ENCODE data around the gene SCAMP2.

Gene SCAMP2

DNA sequence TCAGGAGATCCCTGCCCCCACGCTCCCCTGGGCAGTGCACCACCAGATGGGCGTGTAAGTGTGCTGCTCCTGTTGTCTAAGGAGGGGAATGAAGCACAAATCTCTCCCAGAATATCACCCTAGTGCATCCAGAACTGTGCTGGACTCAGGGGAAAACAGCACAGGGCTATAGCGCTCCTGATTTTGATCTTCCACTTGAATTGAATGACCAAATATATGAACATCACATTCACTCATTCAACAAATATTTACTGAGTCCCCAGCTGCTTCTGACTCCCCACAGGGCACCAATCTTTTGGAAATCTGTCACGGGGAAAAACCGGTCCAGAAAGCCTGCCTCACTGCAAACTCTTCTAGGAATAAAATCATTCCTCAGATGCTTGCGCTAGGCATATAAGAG, 44.3 kb downstream of the SCAMP2 start:
- no peak overlapping the region for H2BK12ac ChIP-seq (ENCODE audit: low read length in 2 of 2)
- no peak overlapping the region for H3K4ac ChIP-seq (ENCODE audit: low read depth in 1 of 2, low read length in 2 of 2)
- no peak overlapping the region for H3K27ac ChIP-seq (ENCODE audit: low read length, poor library complexity, severe bottlenecking)
- H2BK15ac ChIP-seq (ENCODE audit: low read depth, poor library complexity, severe bottlenecking) = no peak overlapping the region
- DNase-seq = no peak
- H3K27me3 ChIP-seq (ENCODE audit: control insufficient read depth in 1 of 2, insufficient read depth in 1 of 2, low read length in 2 of 2) = peaks cover 48 to 71% of the 10 kb centered on the region in 2 experiments
- H2AFZ ChIP-seq (ENCODE audit: low read depth, low read length) = no peak overlapping the region
- H3K4me1 ChIP-seq (ENCODE audit: control insufficient read depth, insufficient read depth, low read depth, low read length) = peaks cover 9% of the 10 kb centered on the region
- H3K14ac ChIP-seq (ENCODE audit: low read length in 2 of 2) = no peak overlapping the region
- H3K9me3 ChIP-seq (ENCODE audit: control insufficient read depth, low read length) = no peaks in the 10 kb centered on the region
- no peak overlapping the region for H3K4me2 ChIP-seq (ENCODE audit: low read length, poor library complexity, severe bottlenecking)
- H3K23ac ChIP-seq (ENCODE audit: low read length in 2 of 2) = no peak overlapping the region
- H4K91ac ChIP-seq (ENCODE audit: low read length) = no peak overlapping the region
- no peak overlapping the region for H2BK120ac ChIP-seq (ENCODE audit: low read depth, low read length)
- H2AK5ac ChIP-seq (ENCODE audit: low read length, severe bottlenecking) = no peak overlapping the region
- no peak overlapping the region for H3K4me3 ChIP-seq (ENCODE audit: insufficient read depth in 1 of 2, low read depth in 1 of 2, low read length in 2 of 2)
- no peak overlapping the region for H2BK5ac ChIP-seq (ENCODE audit: low read depth, low read length, poor library complexity, severe bottlenecking)
- H3K79me1 ChIP-seq (replicated peaks; ENCODE audit: low read length, poor library complexity, severe bottlenecking) = no peaks in the 10 kb centered on the region
- H4K8ac ChIP-seq (ENCODE audit: low read length) = no peak overlapping the region
- WGBS = 66% methylated on average over 6 of the region's 6 CpGs
- no peaks in the 10 kb centered on the region for H3K36me3 ChIP-seq (ENCODE audit: control insufficient read depth in 1 of 2, insufficient read depth in 2 of 2, low read depth in 1 of 2, low read length in 2 of 2)
- no peak overlapping the region for H3K18ac ChIP-seq (ENCODE audit: low read depth in 1 of 2, low read length in 2 of 2)
- H3K9ac ChIP-seq (ENCODE audit: low read length) = no peak overlapping the region

DNA sequence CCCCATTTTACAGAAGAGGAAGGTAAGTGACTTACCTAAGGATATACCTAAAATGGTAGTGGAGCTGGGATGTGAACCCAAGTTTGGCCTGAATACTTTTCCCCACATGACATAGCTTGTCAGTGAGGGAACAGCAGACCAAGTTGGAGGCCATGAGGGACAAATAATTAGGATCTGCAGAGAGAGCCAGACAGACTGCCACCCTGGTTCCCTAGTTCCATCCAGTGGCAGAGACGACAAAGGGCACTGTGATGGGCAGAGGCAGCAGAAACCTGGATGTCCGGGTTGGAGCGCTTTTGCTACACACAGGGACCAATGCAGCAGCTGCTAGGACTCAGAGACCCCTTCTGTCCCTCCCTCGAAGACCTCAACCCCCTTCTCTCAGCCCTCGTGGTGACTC, 45.6 kb downstream of the SCAMP2 start:
- Histone ChIP-seq H3K27me3 (ENCODE audit: control insufficient read depth in 1 of 2, insufficient read depth in 1 of 2, low read length in 2 of 2) (peaks cover 54 to 77% of the 10 kb centered on the region in 2 experiments), H4K91ac (ENCODE audit: low read length) (no peak overlapping the region), H3K36me3 (ENCODE audit: control insufficient read depth in 1 of 2, insufficient read depth in 2 of 2, low read depth in 1 of 2, low read length in 2 of 2) (no peaks in the 10 kb centered on the region), H3K14ac (ENCODE audit: low read length in 2 of 2) (no peak overlapping the region), H3K27ac (ENCODE audit: low read length, poor library complexity, severe bottlenecking) (no peak overlapping the region), H3K18ac (ENCODE audit: low read depth in 1 of 2, low read length in 2 of 2) (no peak overlapping the region), H2BK120ac (ENCODE audit: low read depth, low read length) (no peak overlapping the region), H4K8ac (ENCODE audit: low read length) (no peak overlapping the region), H3K4me2 (ENCODE audit: low read length, poor library complexity, severe bottlenecking) (no peak overlapping the region), H2BK5ac (ENCODE audit: low read depth, low read length, poor library complexity, severe bottlenecking) (no peak overlapping the region), H3K23ac (ENCODE audit: low read length in 2 of 2) (no peak overlapping the region), H2AFZ (ENCODE audit: low read depth, low read length) (no peak overlapping the region), H3K79me1 (replicated peaks; ENCODE audit: low read length, poor library complexity, severe bottlenecking) (no peaks in the 10 kb centered on the region), H2BK12ac (ENCODE audit: low read length in 2 of 2) (no peak overlapping the region), H2AK5ac (ENCODE audit: low read length, severe bottlenecking) (no peak overlapping the region), H3K9ac (ENCODE audit: low read length) (no peak overlapping the region), H2BK15ac (ENCODE audit: low read depth, poor library complexity, severe bottlenecking) (no peak overlapping the region), H3K4me3 (ENCODE audit: insufficient read depth in 1 of 2, low read depth in 1 of 2, low read length in 2 of 2) (no peak overlapping the region), H3K4ac (ENCODE audit: low read depth in 1 of 2, low read length in 2 of 2) (no peak overlapping the region), H3K4me1 (ENCODE audit: control insufficient read depth, insufficient read depth, low read depth, low read length) (peaks cover 9% of the 10 kb centered on the region), H3K9me3 (ENCODE audit: control insufficient read depth, low read length) (no peaks in the 10 kb centered on the region)
- WGBS = 56% methylated on average over 5 of the region's 5 CpGs
- DNase-seq = no peak

DNA sequence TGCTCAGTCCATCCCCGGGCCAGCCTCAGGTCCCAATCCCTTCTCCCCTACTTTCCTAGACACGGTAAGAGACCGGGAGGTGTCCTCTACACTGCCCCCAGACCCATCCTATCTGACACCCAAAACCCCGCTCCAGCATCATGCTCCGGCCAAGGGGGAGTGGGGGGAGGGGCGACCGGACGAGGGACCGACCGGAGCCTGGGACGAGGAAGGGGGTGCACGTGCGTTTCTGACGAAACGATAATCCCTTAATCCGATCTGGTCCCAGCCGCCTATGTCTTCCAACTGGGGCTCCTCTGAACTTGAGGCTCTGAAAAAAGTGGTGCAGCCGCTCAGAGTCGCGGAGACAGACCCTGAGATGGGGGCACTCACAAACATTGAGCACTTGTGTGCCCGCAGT, 46.2 kb downstream of the SCAMP2 start:
- 47% methylated on average over 19 of the region's 21 CpGs for WGBS
- Histone ChIP-seq H3K36me3 (ENCODE audit: control insufficient read depth in 1 of 2, insufficient read depth in 2 of 2, low read depth in 1 of 2, low read length in 2 of 2) (no peaks in the 10 kb centered on the region), H3K79me1 (replicated peaks; ENCODE audit: low read length, poor library complexity, severe bottlenecking) (no peaks in the 10 kb centered on the region), H3K4me1 (ENCODE audit: control insufficient read depth, insufficient read depth, low read depth, low read length) (peaks cover 9% of the 10 kb centered on the region), H2BK12ac (ENCODE audit: low read length in 2 of 2) (no peak overlapping the region), H2AK5ac (ENCODE audit: low read length, severe bottlenecking) (no peak overlapping the region), H2BK5ac (ENCODE audit: low read depth, low read length, poor library complexity, severe bottlenecking) (no peak overlapping the region), H3K9ac (ENCODE audit: low read length) (no peak overlapping the region), H3K4me3 (ENCODE audit: insufficient read depth in 1 of 2, low read depth in 1 of 2, low read length in 2 of 2) (no peak overlapping the region), H3K4me2 (ENCODE audit: low read length, poor library complexity, severe bottlenecking) (no peak overlapping the region), H3K18ac (ENCODE audit: low read depth in 1 of 2, low read length in 2 of 2) (no peak overlapping the region), H3K9me3 (ENCODE audit: control insufficient read depth, low read length) (no peaks in the 10 kb centered on the region), H2AFZ (ENCODE audit: low read depth, low read length) (no peak overlapping the region), H3K27ac (ENCODE audit: low read length, poor library complexity, severe bottlenecking) (no peak overlapping the region), H3K27me3 (ENCODE audit: control insufficient read depth in 1 of 2, insufficient read depth in 1 of 2, low read length in 2 of 2) (peaks cover 59 to 76% of the 10 kb centered on the region in 2 experiments), H4K8ac (ENCODE audit: low read length) (no peak overlapping the region), H2BK15ac (ENCODE audit: low read depth, poor library complexity, severe bottlenecking) (no peak overlapping the region), H3K23ac (ENCODE audit: low read length in 2 of 2) (no peak overlapping the region), H2BK120ac (ENCODE audit: low read depth, low read length) (no peak overlapping the region), H4K91ac (ENCODE audit: low read length) (no peak overlapping the region), H3K14ac (ENCODE audit: low read length in 2 of 2) (no peak overlapping the region), H3K4ac (ENCODE audit: low read depth in 1 of 2, low read length in 2 of 2) (no peak overlapping the region)
- no peak for DNase-seq

DNA sequence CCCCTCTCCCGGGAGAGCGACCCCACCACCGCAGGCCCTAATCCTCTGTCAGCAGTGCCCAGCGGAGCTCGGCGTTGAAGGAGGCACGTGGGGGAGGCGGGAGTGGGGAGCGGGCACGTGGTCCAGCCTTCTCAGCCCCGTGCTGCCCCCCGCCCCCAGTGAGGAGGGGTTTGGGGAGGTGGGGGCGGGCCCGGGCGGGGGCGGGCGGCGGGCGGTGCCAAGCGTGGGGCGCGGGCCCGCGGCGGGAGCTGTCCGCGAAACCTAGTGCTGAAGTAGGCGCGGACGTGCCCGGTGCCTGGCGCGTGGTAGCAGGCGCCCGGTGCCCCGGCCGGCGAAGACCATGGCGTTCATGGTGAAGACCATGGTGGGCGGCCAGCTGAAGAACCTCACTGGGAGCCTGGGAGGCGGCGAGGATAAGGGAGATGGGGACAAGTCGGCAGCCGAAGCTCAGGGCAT, 46.8 kb downstream of the SCAMP2 start, which contains the start of gene CPLX3:
CPLX3 (plus strand) TSS at position 264 of the 456 bp plus-strand sequence; CDS start at position 341, 77 bp downstream.
- no peak within 1 kb of the TSS for H3K27ac ChIP-seq (ENCODE audit: low read length, poor library complexity, severe bottlenecking)
- H2AFZ ChIP-seq (ENCODE audit: low read depth, low read length) = no peak within 1 kb of the TSS
- H3K36me3 ChIP-seq (ENCODE audit: control insufficient read depth in 1 of 2, insufficient read depth in 2 of 2, low read depth in 1 of 2, low read length in 2 of 2) = no peaks in the 10 kb centered on the region
- H3K4me1 ChIP-seq (ENCODE audit: control insufficient read depth, insufficient read depth, low read depth, low read length) = peaks cover 9% of the 10 kb centered on the region
- no peak within 1 kb of the TSS for H4K91ac ChIP-seq (ENCODE audit: low read length)
- WGBS = 3% methylated on average over 23 of the region's 44 CpGs
- H2BK12ac ChIP-seq (ENCODE audit: low read length in 2 of 2) = no peak within 1 kb of the TSS
- no peak within 1 kb of the TSS for H3K18ac ChIP-seq (ENCODE audit: low read depth in 1 of 2, low read length in 2 of 2)
- H3K4me3 ChIP-seq (ENCODE audit: insufficient read depth in 1 of 2, low read depth in 1 of 2, low read length in 2 of 2) = no peak within 1 kb of the TSS
- no peak within 1 kb of the TSS for H2AK5ac ChIP-seq (ENCODE audit: low read length, severe bottlenecking)
- no peak within 1 kb of the TSS for H2BK120ac ChIP-seq (ENCODE audit: low read depth, low read length)
- no peak within 1 kb of the TSS for H3K4ac ChIP-seq (ENCODE audit: low read depth in 1 of 2, low read length in 2 of 2)
- H3K27me3 ChIP-seq (ENCODE audit: control insufficient read depth in 1 of 2, insufficient read depth in 1 of 2, low read length in 2 of 2) = peaks cover 59 to 75% of the 10 kb centered on the region in 2 experiments
- H2BK5ac ChIP-seq (ENCODE audit: low read depth, low read length, poor library complexity, severe bottlenecking) = no peak within 1 kb of the TSS
- DNase-seq = peak; percentile 21
- H3K23ac ChIP-seq (ENCODE audit: low read length in 2 of 2) = no peak within 1 kb of the TSS
- no peak within 1 kb of the TSS for H4K8ac ChIP-seq (ENCODE audit: low read length)
- H3K9ac ChIP-seq (ENCODE audit: low read length) = no peak within 1 kb of the TSS
- no peak within 1 kb of the TSS for H2BK15ac ChIP-seq (ENCODE audit: low read depth, poor library complexity, severe bottlenecking)
- no peaks in the 10 kb centered on the region for H3K79me1 ChIP-seq (replicated peaks; ENCODE audit: low read length, poor library complexity, severe bottlenecking)
- H3K4me2 ChIP-seq (ENCODE audit: low read length, poor library complexity, severe bottlenecking) = no peak within 1 kb of the TSS
- H3K14ac ChIP-seq (ENCODE audit: low read length in 2 of 2) = no peak within 1 kb of the TSS
- no peaks in the 10 kb centered on the region for H3K9me3 ChIP-seq (ENCODE audit: control insufficient read depth, low read length)

All from mesenchymal stem cell (in vitro differentiated cells and primary cell).